ENCODE measurements around the gene ZBTB4. TPM values are rescaled to one million over a fixed set of nuclear protein-coding genes. Genes with fewer than 3 reads are reported as not detected.
A peak's percentile ranks its signal among the peaks of the same experiment; 100 is the strongest.

Gene ZBTB4
- total and polyA plus RNA-seq, 9 of the 15 experiments (the other 6 are each of a cell fraction or from before 2014, with no cell fraction given), result 0.92 to 6.9 (median 3.3) TPM

GRCh38 chr17:7478276-7479212, 887 bp downstream of the ZBTB4 start (continued):
- TF ChIP-seq GTF2A2 (tag; IDR thresholded peaks at IDR 0.05), result no peak
- peak; percentile 27 to 34; a peak in 1 of 4 replicates for TF ChIP-seq NRF1 (conservative IDR thresholded peaks at IDR 0.05 in 1 of 2, IDR thresholded peaks at IDR 0.05 in 1 of 2)
- no peak for TF ChIP-seq ZNF277 (CRISPR knock-in tag; IDR thresholded peaks at IDR 0.05; ENCODE audit: borderline replicate concordance)
- no peak for TF ChIP-seq TCFL5 (CRISPR knock-in tag; conservative IDR thresholded peaks at IDR 0.05)
- peak; percentile 11; the same call in 1 of the 2 replicates for TF ChIP-seq ZFX (CRISPR knock-in tag; IDR thresholded peaks at IDR 0.05)
- no peak for TF ChIP-seq NR0B1 (IDR thresholded peaks at IDR 0.05; ENCODE audit: partially characterized antibody)
